HEK293 (cell line): ENCODE data around the gene OR5K2.

Experiments
- CTCF ChIA-PET: fragments of 350-600 bp; formaldehyde crosslinking; extraction: SDS; loops from one replicate; lab custom pipeline; 2021; ENCODE audit warnings: antibody characterized with exemption; lab: Yijun Ruan, JAX
- POLR2A ChIA-PET: fragments of 300-600 bp; formaldehyde crosslinking; extraction: SDS; loops from one replicate; lab custom pipeline; 2020; ENCODE audit warnings: antibody characterized with exemption, inconsistent platforms; lab: Yijun Ruan, JAX
- H3K27ac ChIP-seq: fragments of 200-500 bp; sonication (Bioruptor generic); 2 replicates; pipeline ENCODE4 v1.5.1; 2014; ENCODE audit warnings: low read depth, low read length, control low read depth, inconsistent platforms; ENCODE audit errors: extremely low read depth
- H3K36me3 ChIP-seq, 2 experiments: fragments of 200-500 bp in 1 of 2; sonication (Bioruptor generic) in 1 of 2; 1 replicate in 1 of 2; 2 replicates in 1 of 2; pipeline ENCODE4 v1.5.1; 2014 to 2017; ENCODE audit warnings: inconsistent platforms in 2 of 2, low read length in 2 of 2; ENCODE audit not compliant: control insufficient read depth in 2 of 2, insufficient read depth in 1 of 2
- H3K4me1 ChIP-seq: fragments of 200-500 bp; sonication (Bioruptor generic); 2 replicates; pipeline ENCODE4 v1.5.1; 2014; ENCODE audit warnings: mild to moderate bottlenecking, low read length, inconsistent platforms; ENCODE audit not compliant: control insufficient read depth, insufficient read depth
- H3K4me3 ChIP-seq: 2 replicates; pipeline ENCODE4 v1.5.1; 2011; ENCODE audit warnings: low read depth, mild to moderate bottlenecking, control low read depth, low read length, moderate library complexity
- H3K9me3 ChIP-seq: fragments of 200-500 bp; sonication (Bioruptor generic); 2 replicates; pipeline ENCODE4 v1.5.1; 2014; ENCODE audit warnings: low read depth, low read length, inconsistent platforms; ENCODE audit not compliant: control insufficient read depth, insufficient read depth
- GLIS2 ChIP-seq: fragments of 450-650 bp; formaldehyde crosslinking; IDR thresholded peaks from 2 replicates; pipeline ENCODE4 v1.5.1; 2016; ENCODE audit warnings: missing biosample characterization, missing genetic modification characterization
- HOXC10 ChIP-seq: sonication (generic); formaldehyde crosslinking; IDR thresholded peaks from 2 replicates; pipeline ENCODE4 v1.8.1; 2023; ENCODE audit warnings: mild to moderate bottlenecking, missing genetic modification reagents
- IKZF3 ChIP-seq: fragments of 450-650 bp; IDR thresholded peaks from 2 replicates; pipeline ENCODE4 v1.5.0; 2018; ENCODE audit warnings: missing biosample characterization, mild to moderate bottlenecking, missing genetic modification characterization, moderate library complexity
- KLF9 ChIP-seq: fragments of 450-650 bp; formaldehyde crosslinking; IDR thresholded peaks from 2 replicates; pipeline ENCODE4 v1.5.1; 2016; ENCODE audit warnings: missing biosample characterization, missing genetic modification characterization, low read depth
- SCRT1 ChIP-seq: fragments of 450-650 bp; formaldehyde crosslinking; IDR thresholded peaks from 2 replicates; pipeline ENCODE4 v1.5.1; 2016; ENCODE audit warnings: missing biosample characterization, missing genetic modification characterization, borderline replicate concordance
- SP2 ChIP-seq: fragments of 450-650 bp; formaldehyde crosslinking; IDR thresholded peaks from 2 replicates; pipeline ENCODE4 v1.5.1; 2016; ENCODE audit warnings: missing biosample characterization, missing genetic modification characterization
- SP3 ChIP-seq: fragments of 450-650 bp; formaldehyde crosslinking; IDR thresholded peaks from 2 replicates; pipeline ENCODE4 v1.5.1; 2016; ENCODE audit warnings: missing biosample characterization, missing genetic modification characterization
- ZBTB7A ChIP-seq: fragments of 450-650 bp; formaldehyde crosslinking; IDR thresholded peaks from 2 replicates; pipeline ENCODE4 v1.5.1; 2016; ENCODE audit warnings: low read depth, missing biosample characterization, missing genetic modification characterization
- ZNF18 ChIP-seq: fragments of 450-650 bp; formaldehyde crosslinking; IDR thresholded peaks from 2 replicates; pipeline ENCODE4 v1.5.1; 2016; ENCODE audit warnings: missing biosample characterization, missing genetic modification characterization
- ZNF266 ChIP-seq: fragments of 450-650 bp; formaldehyde crosslinking; IDR thresholded peaks from 2 replicates; pipeline ENCODE4 v1.5.1; 2016; ENCODE audit warnings: missing biosample characterization, missing genetic modification characterization, low read depth
- ZNF274 ChIP-seq, 2 experiments: fragments of 200-500 bp in 1 of 2; fragments of 450-650 bp in 1 of 2; sonication (Bioruptor generic) in 1 of 2; formaldehyde crosslinking in 1 of 2; IDR thresholded peaks; 2 replicates each; pipeline versions ENCODE4 v1.5.1 to v1.6.1; 2014 to 2016; ENCODE audit warnings: borderline replicate concordance in 1 of 2, inconsistent platforms in 1 of 2, low read length in 1 of 2, missing biosample characterization in 1 of 2, missing genetic modification characterization in 1 of 2
- ZNF335 ChIP-seq: fragments of 450-650 bp; formaldehyde crosslinking; conservative IDR thresholded peaks from 2 replicates; pipeline ENCODE4 v1.5.1; 2016; ENCODE audit warnings: missing biosample characterization, missing genetic modification characterization
- ZNF350 ChIP-seq: fragments of 450-650 bp; formaldehyde crosslinking; IDR thresholded peaks from 2 replicates; pipeline ENCODE4 v1.5.0; 2017; ENCODE audit warnings: missing biosample characterization, mild to moderate bottlenecking, missing genetic modification characterization
- ZNF354C ChIP-seq: fragments of 450-650 bp; formaldehyde crosslinking; IDR thresholded peaks from 2 replicates; pipeline ENCODE4 v1.5.1; 2016; ENCODE audit warnings: missing biosample characterization, missing genetic modification characterization, low read depth, borderline replicate concordance
- ZNF362 ChIP-seq: fragments of 450-650 bp; formaldehyde crosslinking; IDR thresholded peaks from 2 replicates; pipeline ENCODE4 v1.5.1; 2016; ENCODE audit warnings: missing biosample characterization, missing genetic modification characterization
- ZNF426 ChIP-seq: fragments of 450-650 bp; formaldehyde crosslinking; IDR thresholded peaks from 2 replicates; pipeline ENCODE4 v1.5.1; 2017; ENCODE audit warnings: missing biosample characterization, missing genetic modification characterization, mild to moderate bottlenecking, inconsistent platforms, moderate library complexity
- ZNF488 ChIP-seq: fragments of 450-650 bp; formaldehyde crosslinking; IDR thresholded peaks from 2 replicates; pipeline ENCODE4 v1.5.1; 2016; ENCODE audit warnings: missing biosample characterization, missing genetic modification characterization
- ZNF501 ChIP-seq: fragments of 450-650 bp; formaldehyde crosslinking; IDR thresholded peaks from 2 replicates; pipeline ENCODE4 v1.5.1; 2016; ENCODE audit warnings: missing biosample characterization, missing genetic modification characterization
- ZNF514 ChIP-seq: fragments of 450-650 bp; formaldehyde crosslinking; IDR thresholded peaks from 2 replicates; pipeline ENCODE4 v1.5.1; 2016; ENCODE audit warnings: missing biosample characterization, missing genetic modification characterization
- ZNF555 ChIP-seq: fragments of 450-650 bp; formaldehyde crosslinking; conservative IDR thresholded peaks from 2 replicates; pipeline ENCODE4 v1.5.1; 2017; ENCODE audit warnings: missing biosample characterization, mild to moderate bottlenecking, missing genetic modification characterization, inconsistent platforms
- ZNF561 ChIP-seq: fragments of 450-650 bp; IDR thresholded peaks from 2 replicates; pipeline ENCODE4 v1.5.1; 2018; ENCODE audit warnings: missing biosample characterization, missing genetic modification characterization, borderline replicate concordance
- ZNF585B ChIP-seq: fragments of 450-650 bp; formaldehyde crosslinking; IDR thresholded peaks from 2 replicates; pipeline ENCODE4 v1.5.1; 2016; ENCODE audit warnings: missing biosample characterization, missing genetic modification characterization
- ZNF629 ChIP-seq: fragments of 450-650 bp; formaldehyde crosslinking; IDR thresholded peaks from 2 replicates; pipeline ENCODE4 v1.5.1; 2017; ENCODE audit warnings: missing biosample characterization, missing genetic modification characterization
- ZNF654 ChIP-seq: fragments of 450-650 bp; formaldehyde crosslinking; IDR thresholded peaks from 2 replicates; pipeline ENCODE4 v1.5.1; 2016; ENCODE audit warnings: low read depth, missing biosample characterization, missing genetic modification characterization
- ZNF670 ChIP-seq: fragments of 450-650 bp; formaldehyde crosslinking; IDR thresholded peaks from 2 replicates; pipeline ENCODE4 v1.5.1; 2016; ENCODE audit warnings: missing biosample characterization, missing genetic modification characterization, low read depth
- ZNF701 ChIP-seq: fragments of 450-650 bp; formaldehyde crosslinking; IDR thresholded peaks from 2 replicates; pipeline ENCODE4 v1.5.1; 2016; ENCODE audit warnings: missing biosample characterization, missing genetic modification characterization
- ZNF792 ChIP-seq: fragments of 450-650 bp; formaldehyde crosslinking; IDR thresholded peaks from 2 replicates; pipeline ENCODE4 v1.5.1; 2016; ENCODE audit warnings: missing biosample characterization, missing genetic modification characterization
- ZNF830 ChIP-seq: fragments of 450-650 bp; IDR thresholded peaks from 2 replicates; pipeline ENCODE4 v1.5.0; 2018; ENCODE audit warnings: missing biosample characterization, missing genetic modification characterization, low read depth, mild to moderate bottlenecking, moderate library complexity
- TF ChIP-seq, protein P1 (sequence below): fragments of 450-650 bp; formaldehyde crosslinking; IDR thresholded peaks from 2 replicates; pipeline ENCODE4 v1.5.1; 2017; ENCODE audit warnings: missing biosample characterization, missing genetic modification characterization
- TF ChIP-seq, protein P2 (sequence below): fragments of 450-650 bp; formaldehyde crosslinking; IDR thresholded peaks from 2 replicates; pipeline ENCODE4 v1.5.1; 2017; ENCODE audit warnings: missing biosample characterization, missing genetic modification characterization

The OR5K2 gene

DNA sequence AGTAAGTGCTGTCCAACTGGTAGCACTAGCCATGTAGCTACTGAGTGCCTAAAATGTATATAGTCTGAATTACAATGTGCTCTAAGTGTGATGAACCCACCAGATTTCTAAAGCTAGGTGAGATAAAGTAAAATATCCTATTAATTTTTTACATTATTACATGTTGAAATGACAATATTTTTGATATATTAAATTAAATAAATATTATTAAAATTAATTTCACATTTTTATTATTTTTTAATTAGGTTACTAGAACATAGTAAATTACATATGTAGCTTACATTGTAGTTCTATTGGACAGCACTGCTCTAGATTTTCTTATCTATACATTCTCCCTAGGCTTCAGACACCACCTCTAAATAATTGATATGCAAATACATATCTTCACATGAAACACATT lies 43.7 kb upstream of the OR5K2 start:
- Histone ChIP-seq H3K36me3 (no peaks in the 10 kb centered on the region), H3K9me3 (no peaks in the 10 kb centered on the region), H3K27ac (no peak overlapping the region), H3K4me3 (no peak overlapping the region), H3K4me1 (no peaks in the 10 kb centered on the region)
- POLR2A ChIA-PET, result no interaction called here
- CTCF ChIA-PET, result no interaction called here
- no peak for TF ChIP-seq ZNF561
- TF ChIP-seq ZBTB7A (tag by site-specific recombination), result no peak
- no peak for TF ChIP-seq ZNF629 (tag by site-specific recombination)
- no peak for TF ChIP-seq GLIS2 (tag by site-specific recombination)
- TF ChIP-seq ZNF514 (tag by site-specific recombination), result no peak
- no peak for TF ChIP-seq ZNF18
- no peak for TF ChIP-seq ZNF274 (IDR thresholded peaks at IDR 0.05; ENCODE audit: low read length)
- no peak for TF ChIP-seq ZNF274 (tag by site-specific recombination; IDR thresholded peaks at IDR 0.05; ENCODE audit: borderline replicate concordance)
- TF ChIP-seq, protein P1, sequence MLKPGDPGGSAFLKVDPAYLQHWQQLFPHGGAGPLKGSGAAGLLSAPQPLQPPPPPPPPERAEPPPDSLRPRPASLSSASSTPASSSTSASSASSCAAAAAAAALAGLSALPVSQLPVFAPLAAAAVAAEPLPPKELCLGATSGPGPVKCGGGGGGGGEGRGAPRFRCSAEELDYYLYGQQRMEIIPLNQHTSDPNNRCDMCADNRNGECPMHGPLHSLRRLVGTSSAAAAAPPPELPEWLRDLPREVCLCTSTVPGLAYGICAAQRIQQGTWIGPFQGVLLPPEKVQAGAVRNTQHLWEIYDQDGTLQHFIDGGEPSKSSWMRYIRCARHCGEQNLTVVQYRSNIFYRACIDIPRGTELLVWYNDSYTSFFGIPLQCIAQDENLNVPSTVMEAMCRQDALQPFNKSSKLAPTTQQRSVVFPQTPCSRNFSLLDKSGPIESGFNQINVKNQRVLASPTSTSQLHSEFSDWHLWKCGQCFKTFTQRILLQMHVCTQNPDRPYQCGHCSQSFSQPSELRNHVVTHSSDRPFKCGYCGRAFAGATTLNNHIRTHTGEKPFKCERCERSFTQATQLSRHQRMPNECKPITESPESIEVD, result no peak
- no peak for TF ChIP-seq ZNF654 (tag by site-specific recombination)
- TF ChIP-seq, protein P2, sequence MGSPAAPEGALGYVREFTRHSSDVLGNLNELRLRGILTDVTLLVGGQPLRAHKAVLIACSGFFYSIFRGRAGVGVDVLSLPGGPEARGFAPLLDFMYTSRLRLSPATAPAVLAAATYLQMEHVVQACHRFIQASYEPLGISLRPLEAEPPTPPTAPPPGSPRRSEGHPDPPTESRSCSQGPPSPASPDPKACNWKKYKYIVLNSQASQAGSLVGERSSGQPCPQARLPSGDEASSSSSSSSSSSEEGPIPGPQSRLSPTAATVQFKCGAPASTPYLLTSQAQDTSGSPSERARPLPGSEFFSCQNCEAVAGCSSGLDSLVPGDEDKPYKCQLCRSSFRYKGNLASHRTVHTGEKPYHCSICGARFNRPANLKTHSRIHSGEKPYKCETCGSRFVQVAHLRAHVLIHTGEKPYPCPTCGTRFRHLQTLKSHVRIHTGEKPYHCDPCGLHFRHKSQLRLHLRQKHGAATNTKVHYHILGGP (tag by site-specific recombination), result no peak
- no peak for TF ChIP-seq ZNF555
- TF ChIP-seq ZNF830 (tag by site-specific recombination), result no peak
- TF ChIP-seq ZNF585B (tag by site-specific recombination), result no peak
- TF ChIP-seq ZNF362 (tag by site-specific recombination), result no peak
- TF ChIP-seq IKZF3 (tag by site-specific recombination), result no peak
- no peak for TF ChIP-seq HOXC10 (CRISPR knock-in tag)
- no peak for TF ChIP-seq ZNF488 (tag by site-specific recombination)
- no peak for TF ChIP-seq ZNF335 (tag by site-specific recombination)
- no peak for TF ChIP-seq ZNF670 (tag by site-specific recombination)
- TF ChIP-seq SP2, result no peak

GRCh38 chr3:98454929-98455328 lies 42.6 kb upstream of the OR5K2 start:
- ChIA-PET POLR2A (no interaction called here), CTCF (no interaction called here)
- Histone ChIP-seq H3K4me3 (no peak overlapping the region), H3K4me1 (no peaks in the 10 kb centered on the region), H3K27ac (no peak overlapping the region), H3K36me3 (no peaks in the 10 kb centered on the region), H3K9me3 (no peaks in the 10 kb centered on the region)
- TF ChIP-seq ZNF354C (tag by site-specific recombination) (no peak), SCRT1 (no peak), ZNF266 (tag by site-specific recombination) (no peak), ZNF792 (tag by site-specific recombination) (no peak), SP3 (tag by site-specific recombination) (no peak), KLF9 (tag by site-specific recombination) (no peak), ZNF501 (tag by site-specific recombination) (no peak), ZNF701 (tag by site-specific recombination) (no peak), ZNF350 (tag by site-specific recombination) (no peak), ZNF426 (no peak)
